Measurements from ENCODE around the gene DLST.

The DLST gene

DNA sequence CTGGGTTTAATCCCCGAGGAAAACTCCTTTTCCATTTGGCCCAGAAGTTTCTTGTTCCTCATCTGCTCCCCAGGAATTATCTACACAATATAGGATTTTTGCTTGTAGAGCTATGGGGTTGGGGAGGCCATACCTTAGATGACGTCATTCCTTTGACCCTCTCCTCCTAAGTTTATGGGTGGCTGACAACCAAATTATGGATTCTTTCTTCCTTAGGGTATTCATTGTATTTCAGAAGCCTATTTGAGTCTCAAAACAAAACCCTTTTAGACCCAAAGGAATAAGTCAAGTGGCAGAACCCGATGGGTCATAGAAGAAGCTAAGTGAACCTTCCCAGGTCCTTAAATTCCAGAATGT, 20.0 kb upstream of the DLST start:
- no peak for DNase-seq

GRCh38 chr14:74863274-74863673, 18.4 kb upstream of the DLST start:
- no peak for DNase-seq

GRCh38 chr14:74864198-74864597, 17.5 kb upstream of the DLST start:
- DNase-seq: no peak

GRCh38 chr14:74865156-74865555, 16.6 kb upstream of the DLST start:
- DNase-seq: no peak

DNA sequence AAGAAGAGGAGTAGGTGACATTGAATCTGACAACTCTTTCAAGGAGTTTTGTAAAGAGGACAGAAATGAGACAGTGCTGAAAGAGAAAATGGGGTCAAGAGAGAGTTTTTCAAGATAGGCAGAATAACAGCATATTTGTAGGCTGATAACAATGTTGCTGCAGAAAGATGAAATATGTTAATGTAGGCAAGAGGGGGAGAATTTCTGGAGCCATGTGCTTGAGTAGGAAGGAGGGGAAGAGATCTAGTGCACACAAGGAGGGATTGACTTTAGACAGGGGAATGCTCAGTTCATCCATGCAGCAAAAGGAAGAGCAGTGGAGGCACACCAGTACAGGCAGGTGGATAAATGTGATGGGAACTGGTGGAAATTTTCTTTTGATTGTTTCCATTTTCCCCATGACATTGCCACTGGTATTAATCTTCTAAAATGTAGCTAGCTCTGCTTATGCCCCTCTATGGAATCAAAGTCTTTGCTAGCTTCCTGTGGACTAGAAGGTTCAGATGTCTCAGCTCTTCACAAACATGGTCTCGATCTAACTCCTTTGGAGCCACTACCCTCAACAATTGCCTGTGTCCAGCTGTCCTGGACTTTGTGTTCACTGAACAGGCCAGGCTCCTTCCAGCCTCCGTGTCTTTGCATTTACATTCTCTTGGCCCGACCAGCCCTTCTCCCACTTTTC, 14.9 kb upstream of the DLST start:
- no peak for DNase-seq

GRCh38 chr14:74867673-74868072, 14.0 kb upstream of the DLST start:
- DNase-seq: no peak

DNA sequence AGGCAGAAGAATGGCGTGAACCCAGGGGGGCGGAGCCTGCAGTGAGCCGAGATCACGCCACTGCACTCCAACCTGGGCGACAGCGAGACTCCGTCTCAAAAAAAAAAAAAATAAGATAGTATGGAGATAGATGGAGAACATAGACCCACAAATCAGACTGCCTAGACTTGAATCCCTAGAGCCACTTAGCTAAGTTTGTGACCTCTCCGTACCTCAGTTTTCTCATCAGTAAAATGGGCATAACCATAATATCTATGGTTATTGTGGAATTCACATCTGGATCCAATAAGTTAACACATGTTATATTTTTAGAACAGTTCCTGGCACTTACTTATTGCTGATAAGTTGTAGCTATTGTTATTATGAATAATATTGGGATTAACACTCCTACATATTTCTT, 13.0 kb upstream of the DLST start:
- no peak for DNase-seq

DNA sequence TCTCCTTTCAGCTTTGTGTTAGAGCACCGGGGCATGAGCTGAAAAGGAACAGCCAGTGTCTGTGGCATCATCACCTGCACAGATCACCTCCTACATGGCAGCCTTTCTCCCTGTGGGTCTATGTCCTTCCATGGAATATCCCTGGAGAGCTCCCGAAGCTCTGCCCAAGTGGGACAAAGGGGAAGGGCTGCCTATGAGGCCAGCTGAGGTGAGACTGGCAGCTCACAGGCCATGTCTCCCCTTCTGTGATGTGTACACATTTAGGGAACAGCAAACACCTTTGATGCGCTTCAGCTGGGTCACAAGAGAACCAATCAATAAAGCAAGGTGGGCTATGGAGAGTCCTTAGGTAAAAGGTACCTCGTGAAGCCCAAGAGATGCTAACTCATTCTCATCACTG, 9.9 kb upstream of the DLST start:
- no peak for DNase-seq

DNA sequence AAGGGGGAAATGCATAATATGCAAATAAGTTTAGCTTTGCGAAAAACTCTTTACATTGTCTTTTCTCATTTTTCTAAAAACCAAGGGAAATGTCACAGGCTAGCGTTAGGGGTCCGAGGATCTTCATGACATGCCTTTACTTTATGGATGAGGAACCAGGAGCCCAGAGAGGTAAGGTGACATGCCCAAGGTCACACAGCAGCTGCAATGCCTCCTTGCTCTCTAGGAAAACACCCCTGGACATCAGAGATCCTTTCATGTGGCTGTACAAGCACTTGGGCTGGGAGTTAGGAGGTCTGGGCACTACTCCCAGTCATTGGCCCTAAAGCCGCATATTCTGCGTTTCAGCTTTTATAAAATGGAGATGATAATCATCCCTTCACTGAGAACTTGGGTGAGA, 6.5 kb upstream of the DLST start:
- no peak for DNase-seq

- no peak for DNase-seq
Measured at GRCh38 chr14:74875941-74876913, 5.5 kb upstream of the DLST start, which contains the start of gene PROX2. Gene PROX2 (minus strand): TSS chr14:74876145. CDS start chr14:74863834, 12,311 bp downstream.

GRCh38 chr14:74879427-74880182, 2.1 kb upstream of the DLST start:
- DNase-seq: no peak

GRCh38 chr14:74882103-74882920, 596 bp downstream of the DLST start:
- peak; percentile 25 for DNase-seq

GRCh38 chr14:74886001-74886400, 4.3 kb downstream of the DLST start:
- DNase-seq: no peak

DNA sequence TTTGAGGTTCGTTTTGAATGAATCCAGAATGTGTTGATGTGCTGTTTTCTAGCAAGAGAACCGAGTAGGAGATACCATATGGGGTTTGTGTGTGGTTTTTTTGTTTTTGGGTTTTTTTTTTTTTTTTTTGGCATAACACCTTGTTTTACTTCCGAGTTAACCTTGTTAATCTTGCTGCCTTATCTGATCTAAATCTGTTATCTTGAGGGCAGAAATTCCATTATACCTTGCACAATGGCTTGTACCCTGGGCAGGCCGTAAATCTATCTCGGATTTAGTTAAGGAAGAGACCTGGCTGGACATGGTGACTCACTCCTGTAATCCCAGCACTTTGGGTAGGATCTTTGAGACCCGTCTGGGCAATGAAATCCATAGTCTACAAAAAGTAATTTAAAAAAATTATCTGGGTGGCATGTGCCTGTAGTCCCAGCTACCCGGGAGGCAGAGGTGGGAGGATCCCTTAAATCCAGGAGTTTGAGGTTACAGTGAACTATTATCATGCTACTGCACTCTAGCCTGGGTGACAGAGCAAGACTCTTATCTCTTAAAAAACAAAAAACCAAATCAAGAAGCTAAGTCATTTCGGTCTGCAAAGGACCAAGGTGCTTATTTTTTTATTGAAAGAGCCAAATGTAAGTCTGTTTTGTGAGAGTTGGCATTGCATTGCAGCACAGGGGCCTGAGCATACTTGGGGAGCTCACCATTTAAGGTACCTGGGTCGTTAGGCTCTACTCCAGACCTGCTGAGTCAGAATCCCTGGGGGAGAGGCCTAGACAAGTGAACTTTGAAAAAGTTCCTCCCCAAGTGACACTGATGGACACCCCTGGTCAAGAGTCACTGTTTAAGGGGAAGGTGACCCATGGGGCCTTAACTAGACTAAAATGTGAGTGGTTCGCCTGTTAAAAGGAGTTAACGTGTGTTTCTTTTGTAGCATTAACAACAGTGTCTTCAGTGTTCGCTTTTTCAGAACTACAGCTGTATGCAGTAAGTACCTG, 6.7 kb downstream of the DLST start:
- DNase-seq: no peak

DNA sequence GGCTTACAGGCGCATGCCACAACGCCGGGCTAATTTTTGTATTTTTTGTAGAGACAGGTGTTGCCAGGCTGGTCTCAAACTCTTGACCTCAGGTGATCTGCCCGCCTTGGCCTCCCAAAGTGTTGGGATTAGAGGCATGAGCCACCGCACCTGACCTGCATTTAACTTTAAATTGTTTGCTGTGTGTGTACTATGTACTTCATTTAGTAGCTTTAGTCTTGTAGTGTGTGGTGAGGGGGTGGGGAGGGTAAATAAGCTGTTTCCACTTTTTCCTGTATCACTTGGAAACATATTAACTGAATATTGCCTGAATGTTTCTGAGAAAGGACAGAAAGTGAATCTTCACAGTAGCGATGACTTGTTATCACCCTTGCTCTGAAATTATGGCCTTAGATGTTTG, 8.5 kb downstream of the DLST start:
- DNase-seq: no peak

DNA sequence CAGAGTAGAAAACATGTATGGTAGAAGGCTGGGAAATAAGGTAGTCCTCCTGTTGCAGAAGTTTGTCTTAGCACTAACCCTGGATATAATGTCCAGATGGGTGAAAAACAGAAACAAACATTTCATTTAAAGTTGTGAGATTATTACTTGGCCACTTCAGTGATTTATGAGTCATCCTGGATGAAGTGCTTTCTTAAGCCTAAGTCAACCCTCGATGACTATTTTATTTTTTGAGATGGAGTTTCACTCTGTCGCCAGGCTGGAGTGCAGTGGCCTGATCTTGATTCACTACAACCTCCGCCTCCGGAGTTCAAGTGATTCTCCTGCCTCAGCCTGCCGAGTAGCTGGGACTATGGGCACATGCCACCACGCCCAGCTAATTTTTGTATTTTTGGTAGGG, 10.2 kb downstream of the DLST start:
- no peak for DNase-seq

DNA sequence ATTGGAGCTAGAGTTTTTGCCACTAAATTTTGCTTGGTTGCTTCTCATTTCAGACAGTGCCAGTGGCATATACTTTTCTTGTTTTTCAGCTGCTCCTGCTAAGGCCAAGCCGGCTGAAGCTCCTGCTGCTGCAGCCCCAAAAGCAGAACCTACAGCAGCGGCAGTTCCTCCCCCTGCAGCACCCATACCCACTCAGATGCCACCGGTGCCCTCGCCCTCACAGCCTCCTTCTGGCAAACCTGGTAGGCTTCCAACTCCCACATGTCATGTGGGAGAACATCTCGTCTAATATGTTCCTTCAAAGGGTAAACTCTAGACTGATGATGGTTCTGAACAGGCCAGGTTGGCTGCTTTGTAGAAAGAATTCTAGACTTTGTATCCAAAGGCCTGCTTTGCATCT, 11.0 kb downstream of the DLST start:
- DNase-seq: no peak

DNA sequence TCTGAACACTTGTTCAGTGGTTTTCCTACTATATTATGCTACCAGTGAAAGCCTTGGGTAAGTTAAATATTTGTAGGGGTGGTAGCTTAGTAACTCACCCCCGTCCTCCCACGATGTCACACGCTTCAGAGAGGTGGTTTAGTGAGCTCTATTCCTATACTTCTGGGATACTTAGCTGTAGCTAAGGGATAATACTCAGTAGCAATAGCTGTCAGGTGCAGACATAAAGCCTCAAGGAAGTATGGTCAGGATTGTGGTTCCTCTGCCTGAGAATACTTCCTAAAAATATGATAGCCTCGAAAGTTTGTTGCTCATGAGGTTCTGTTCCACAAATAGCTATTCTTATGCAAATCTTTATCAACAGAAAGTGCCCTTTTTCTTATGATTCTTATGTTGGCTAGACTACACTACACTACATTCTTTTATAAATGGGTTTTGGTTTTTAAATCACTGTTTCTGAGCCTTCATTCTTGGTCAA, 11.9 kb downstream of the DLST start:
- DNase-seq: no peak

- DNase-seq: no peak
Measured at GRCh38 chr14:74896400-74896799, 14.7 kb downstream of the DLST start.

DNA sequence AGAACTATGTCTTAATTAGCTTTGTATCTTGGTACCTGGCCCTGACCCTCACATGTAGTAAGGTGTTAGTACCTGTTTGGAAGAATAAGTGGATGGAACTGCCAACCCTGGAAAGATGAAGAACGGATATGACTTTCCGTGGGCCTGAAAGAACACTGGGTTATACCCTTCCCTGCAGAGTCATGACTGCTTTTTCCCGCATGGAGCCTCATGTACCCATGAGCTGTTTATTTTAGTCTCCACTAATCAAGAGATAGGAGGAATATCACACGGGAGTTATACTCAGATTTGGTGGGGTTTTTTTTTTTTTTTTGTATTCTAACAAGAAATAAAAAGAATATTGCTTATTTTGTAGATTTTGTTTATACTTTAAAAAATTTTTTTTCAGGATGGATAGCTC, 15.9 kb downstream of the DLST start:
- DNase-seq: no peak

DNA sequence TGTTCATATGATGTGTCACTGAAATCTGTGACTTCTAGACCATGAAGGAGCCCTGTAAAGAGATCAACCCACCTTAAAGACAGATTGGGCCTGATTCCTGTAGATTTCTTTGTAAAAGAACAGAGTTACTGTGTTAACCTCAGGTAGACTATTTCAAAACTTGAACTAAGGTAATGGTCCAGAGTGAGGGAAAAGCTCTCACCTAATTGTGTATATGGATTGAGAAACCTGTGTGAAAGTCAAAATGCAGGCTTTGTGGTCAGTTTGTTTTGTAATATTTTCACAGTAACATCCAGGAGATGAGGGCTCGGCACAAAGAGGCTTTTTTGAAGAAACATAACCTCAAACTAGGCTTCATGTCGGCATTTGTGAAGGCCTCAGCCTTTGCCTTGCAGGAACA, 16.4 kb downstream of the DLST start:
- no peak for DNase-seq

Data from activated T-cell treated with anti-CD3 and anti-CD28 coated beads for 4 hours (primary cell).